Kidney (tissue), 14 donors: ENCODE measurements around the gene DAZAP1. TPM values are rescaled to one million over a fixed set of nuclear protein-coding genes. Genes with fewer than 3 reads are reported as not detected.

ENCODE experiments used
- DNase-seq, 5 donors: peaks; one replicate each; pipeline ENCODE4 v3.0.0-alpha.2; 2013 to 2020
- FAIRE-seq: peaks from 2 replicates; lab custom pipeline; 2012; peaks lifted over from hg19 to GRCh38; lab: Jason Lieb, UNC
- H3K27ac ChIP-seq, 2 donors: one replicate each; pipeline ENCODE4 v1.7.0; 2013; ENCODE audit warnings: low read depth in 2 of 2, low read length in 2 of 2, inconsistent platforms in 1 of 2
- H3K27me3 ChIP-seq: one replicate; pipeline ENCODE4 v1.7.1; 2013; ENCODE audit warnings: low read length, inconsistent platforms; ENCODE audit not compliant: control insufficient read depth, insufficient read depth
- H3K36me3 ChIP-seq, 3 donors: one replicate each; pipeline versions ENCODE4 v1.7.0 to v1.7.1; 2013; ENCODE audit warnings: low read length in 3 of 3, control low read depth in 1 of 3, inconsistent platforms in 1 of 3; ENCODE audit not compliant: insufficient read depth in 3 of 3, control insufficient read depth in 2 of 3
- H3K4me1 ChIP-seq, 3 donors: one replicate each; pipeline versions ENCODE4 v1.7.0 to v1.7.1; 2013; ENCODE audit warnings: low read length in 3 of 3, inconsistent platforms in 1 of 3, low read depth in 1 of 3; ENCODE audit not compliant: control insufficient read depth in 2 of 3, insufficient read depth in 2 of 3
- H3K4me3 ChIP-seq, 3 donors: one replicate each; pipeline versions ENCODE4 v1.7.0 to v1.8.1; 2013; ENCODE audit warnings: low read length in 3 of 3, control low read depth in 1 of 3, inconsistent platforms in 1 of 3
- H3K9ac ChIP-seq, 3 donors: one replicate each; pipeline versions ENCODE4 v1.7.0 to v1.7.1; 2013; ENCODE audit warnings: low read length in 3 of 3, control low read depth in 1 of 3, inconsistent platforms in 1 of 3
- H3K9me3 ChIP-seq, 3 donors: one replicate each; pipeline versions ENCODE4 v1.7.0 to v1.7.1; 2013; ENCODE audit warnings: low read length in 3 of 3, control low read depth in 1 of 3, inconsistent platforms in 1 of 3; ENCODE audit not compliant: control insufficient read depth in 2 of 3, insufficient read depth in 1 of 3
- intact Hi-C: fragments of 100-400 bp; cut with DNase I; formaldehyde crosslinking; loops from one replicate; pipeline ENCODE4 v1.11.1; 2022
- polyA plus RNA-seq: library from polyadenylated mRNA; stranded (reverse); fragments of 350-450 nt; fragmentation: Illumina TruSeq; extraction: RNeasy Lipid Tissue Mini Kit (QIAGEN cat#74804); gene quantifications from one replicate; pipeline ENCODE4 v1.2.3, GENCODE V29; 2014; ENCODE audit warnings: low read depth, low replicate concordance; ENCODE audit not compliant: insufficient read depth
- total RNA-seq: library from RNA; stranded (reverse); fragmentation: NEBNext Ultra II Directional; extraction: Animal tissue kit (Norgen Biotek cat#: 25700); gene quantifications from one replicate; pipeline ENCODE4 v1.2.1, GENCODE V29; 2021
- TF ChIP-seq, protein P1 (sequence below): IDR thresholded peaks from 3 replicates; pipeline ENCODE4 v1.5.1; 2012; ENCODE audit warnings: mild to moderate bottlenecking, moderate library complexity, borderline replicate concordance; ENCODE audit not compliant: insufficient read depth; ENCODE audit errors: extremely low read depth
- donor health status: control.
- donor health status: control.
- donor health status: control.
- donor health status: control.
- donor health status: control.
- donor health status: DM: yes; HTN: yes; CAD: no.
- donor health status: Normal renal cell carcinoma (clear cell type).

DAZAP1 gene
- total and polyA plus RNA-seq, 2 donors from 2014 or later: 47.7 to 98.5 TPM

DNA sequence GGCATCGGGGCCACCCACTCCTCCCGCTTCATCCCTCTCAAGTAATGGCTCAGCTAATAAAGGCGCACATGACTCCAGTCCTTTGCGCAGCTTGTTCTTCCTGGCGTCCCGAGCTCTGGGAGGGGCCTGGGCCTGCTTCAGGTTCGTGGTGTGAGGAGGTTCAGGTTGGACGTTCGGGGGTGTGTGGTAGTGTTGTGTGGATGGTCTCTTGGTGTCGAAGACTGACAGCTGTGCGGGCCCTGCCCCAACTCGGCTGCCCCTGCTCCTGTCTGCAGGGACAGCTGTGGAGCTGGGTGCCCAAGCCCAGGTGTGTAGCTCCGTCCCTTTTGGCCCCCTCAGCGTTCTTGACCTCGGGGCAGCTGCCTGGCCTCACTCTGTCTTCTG lies 33.0 kb downstream of the DAZAP1 start:
- DNase-seq (no peak), FAIRE-seq (no peak)
- H3K9ac ChIP-seq: no peak overlapping the region

DNA sequence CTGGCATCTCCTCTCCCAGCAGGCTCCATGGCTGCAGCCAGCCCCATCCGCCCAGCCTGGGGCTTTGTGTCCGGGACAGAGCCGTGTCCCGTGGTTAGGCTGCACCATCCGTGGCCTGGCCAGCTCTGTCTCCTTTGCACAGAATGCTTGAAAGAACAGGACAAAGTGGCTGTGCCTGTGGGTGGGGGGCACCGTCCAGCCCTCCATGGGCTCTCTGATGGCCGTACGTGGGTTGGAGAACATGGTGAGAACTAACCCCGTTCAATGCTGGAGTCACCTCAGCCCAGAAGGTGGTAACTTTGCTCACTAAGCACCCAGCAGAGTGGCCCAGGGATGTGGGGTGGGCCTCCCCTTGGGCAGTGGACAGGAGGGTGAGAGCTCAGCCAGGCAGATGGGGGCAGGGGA lies 33.6 kb downstream of the DAZAP1 start:
- FAIRE-seq: no peak
- TF ChIP-seq, protein P1, sequence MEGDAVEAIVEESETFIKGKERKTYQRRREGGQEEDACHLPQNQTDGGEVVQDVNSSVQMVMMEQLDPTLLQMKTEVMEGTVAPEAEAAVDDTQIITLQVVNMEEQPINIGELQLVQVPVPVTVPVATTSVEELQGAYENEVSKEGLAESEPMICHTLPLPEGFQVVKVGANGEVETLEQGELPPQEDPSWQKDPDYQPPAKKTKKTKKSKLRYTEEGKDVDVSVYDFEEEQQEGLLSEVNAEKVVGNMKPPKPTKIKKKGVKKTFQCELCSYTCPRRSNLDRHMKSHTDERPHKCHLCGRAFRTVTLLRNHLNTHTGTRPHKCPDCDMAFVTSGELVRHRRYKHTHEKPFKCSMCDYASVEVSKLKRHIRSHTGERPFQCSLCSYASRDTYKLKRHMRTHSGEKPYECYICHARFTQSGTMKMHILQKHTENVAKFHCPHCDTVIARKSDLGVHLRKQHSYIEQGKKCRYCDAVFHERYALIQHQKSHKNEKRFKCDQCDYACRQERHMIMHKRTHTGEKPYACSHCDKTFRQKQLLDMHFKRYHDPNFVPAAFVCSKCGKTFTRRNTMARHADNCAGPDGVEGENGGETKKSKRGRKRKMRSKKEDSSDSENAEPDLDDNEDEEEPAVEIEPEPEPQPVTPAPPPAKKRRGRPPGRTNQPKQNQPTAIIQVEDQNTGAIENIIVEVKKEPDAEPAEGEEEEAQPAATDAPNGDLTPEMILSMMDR: no peak
- no peak overlapping the region for H3K27ac ChIP-seq
- no peak for DNase-seq
- H3K36me3 ChIP-seq: peaks cover 2 to 17% (median 11%) of the 10 kb centered on the region in 3 donors
- H3K9ac ChIP-seq: no peak overlapping the region
- H3K9me3 ChIP-seq: no peaks in the 10 kb centered on the region
- no peaks in the 10 kb centered on the region for H3K27me3 ChIP-seq
- H3K4me1 ChIP-seq: peaks cover 0 to 17% (median 3%) of the 10 kb centered on the region in 3 donors
- intact Hi-C loops: no loop called here
- H3K4me3 ChIP-seq: no peak overlapping the region

More for the DNA sequence above, 33.0 kb downstream of the DAZAP1 start:
- H3K4me3 ChIP-seq: no peak overlapping the region
- TF ChIP-seq, protein P1: no peak
- intact Hi-C loops: no loop called here
- H3K27me3 ChIP-seq: no peaks in the 10 kb centered on the region
- H3K36me3 ChIP-seq: peaks cover 2 to 19% (median 13%) of the 10 kb centered on the region in 3 donors
- peaks cover 0 to 16% (median 3%) of the 10 kb centered on the region in 3 donors for H3K4me1 ChIP-seq
- H3K27ac ChIP-seq: no peak overlapping the region
- H3K9me3 ChIP-seq: no peaks in the 10 kb centered on the region

DNA sequence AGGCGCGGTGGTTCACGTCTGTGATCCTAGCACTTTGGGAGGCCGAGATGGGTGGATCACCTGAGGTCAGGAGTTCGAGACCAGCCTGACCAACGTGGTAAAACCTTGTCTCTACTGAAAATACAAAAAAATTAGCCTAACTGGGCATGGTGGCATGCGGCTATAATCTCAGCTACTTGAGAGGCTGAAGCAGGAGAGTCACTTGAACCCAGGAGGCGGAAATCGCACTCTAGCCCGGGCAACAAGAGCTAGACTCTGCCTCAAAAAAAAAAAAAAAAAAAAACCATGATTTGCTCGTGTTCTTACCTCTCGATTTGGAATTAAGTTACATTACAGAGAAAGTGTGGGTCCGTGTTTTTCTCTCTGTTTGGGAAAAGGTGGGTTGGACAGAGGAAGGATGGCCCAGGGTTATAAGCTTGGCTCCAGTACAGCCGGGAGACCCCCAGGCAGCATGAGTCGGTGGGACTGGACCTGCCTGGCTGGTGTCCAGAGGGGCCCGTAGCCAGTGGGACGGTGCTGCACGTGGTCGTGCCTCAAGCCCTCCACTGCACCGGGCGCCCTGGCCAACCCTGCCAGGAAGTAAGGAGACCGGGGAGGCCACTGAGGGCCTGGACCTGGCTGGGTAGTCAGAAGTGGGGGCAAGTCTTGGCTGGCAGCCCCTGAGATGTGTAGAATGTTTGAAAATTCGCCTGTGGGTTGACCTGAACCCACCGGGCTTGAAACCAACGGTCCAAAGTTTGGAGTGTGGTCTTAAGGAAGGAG lies 34.5 kb downstream of the DAZAP1 start:
- Histone ChIP-seq H3K4me1 (peaks cover 0 to 17% (median 3%) of the 10 kb centered on the region in 3 donors), H3K27me3 (no peaks in the 10 kb centered on the region), H3K27ac (no peak overlapping the region), H3K4me3 (no peak overlapping the region), H3K9me3 (no peaks in the 10 kb centered on the region), H3K36me3 (peaks cover 2 to 17% (median 11%) of the 10 kb centered on the region in 3 donors), H3K9ac (no peak overlapping the region)
- TF ChIP-seq, protein P1: no peak
- no peak for FAIRE-seq
- no peak for DNase-seq
- intact Hi-C loops: no loop called here
